Right forelimb (tissue), 1 donor: ENCODE results near the gene CDK5RAP2.
A peak's percentile ranks its signal among the peaks of the same experiment; 100 is the strongest.

Source experiments
- DNase-seq: peaks from one replicate; pipeline ENCODE4 v3.0.0-alpha.2; 2018

The CDK5RAP2 gene

GRCh38 chr9:120377268-120378159 is 202.5 kb downstream of the CDK5RAP2 start:
- no peak for DNase-seq

GRCh38 chr9:120376101-120376500 is 203.9 kb downstream of the CDK5RAP2 start:
- no peak for DNase-seq

GRCh38 chr9:120375316-120375715 is 204.7 kb downstream of the CDK5RAP2 start:
- DNase-seq = no peak

GRCh38 chr9:120374817-120375216 is 205.2 kb downstream of the CDK5RAP2 start:
- DNase-seq = no peak

- DNase-seq = no peak
These were observed 205.7 kb downstream of the CDK5RAP2 start for GRCh38 chr9:120374239-120374638.

- DNase-seq = no peak
These were observed 207.9 kb downstream of the CDK5RAP2 start for GRCh38 chr9:120372040-120372439.

GRCh38 chr9:120369608-120370220 is 210.3 kb downstream of the CDK5RAP2 start:
- DNase-seq = no peak

- DNase-seq = no peak
These were observed 211.2 kb downstream of the CDK5RAP2 start for GRCh38 chr9:120368799-120369198.

- DNase-seq = peak; percentile 65
These were observed 213.3 kb downstream of the CDK5RAP2 start for GRCh38 chr9:120366644-120367019.

- no peak for DNase-seq
These were observed 214.6 kb downstream of the CDK5RAP2 start for GRCh38 chr9:120365386-120365785.

GRCh38 chr9:120363697-120364096 is 216.3 kb downstream of the CDK5RAP2 start:
- peak; percentile 11 for DNase-seq

GRCh38 chr9:120362446-120362845 is 217.5 kb downstream of the CDK5RAP2 start:
- no peak for DNase-seq

- no peak for DNase-seq
These were observed 218.4 kb downstream of the CDK5RAP2 start for GRCh38 chr9:120361551-120361950.

GRCh38 chr9:120360510-120360909 is 219.5 kb downstream of the CDK5RAP2 start:
- no peak for DNase-seq

- DNase-seq = no peak
These were observed 219.9 kb downstream of the CDK5RAP2 start for GRCh38 chr9:120360046-120360445.

- peak; percentile 16 for DNase-seq
These were observed 221.1 kb downstream of the CDK5RAP2 start for GRCh38 chr9:120358877-120359276.

GRCh38 chr9:120353506-120353905 is 226.5 kb downstream of the CDK5RAP2 start:
- no peak for DNase-seq

GRCh38 chr9:120351106-120351505 is 228.9 kb downstream of the CDK5RAP2 start:
- DNase-seq = no peak

GRCh38 chr9:120350596-120350995 is 229.4 kb downstream of the CDK5RAP2 start:
- DNase-seq = no peak

GRCh38 chr9:120348951-120349429 is 231.0 kb downstream of the CDK5RAP2 start:
- DNase-seq = peak; percentile 63

- DNase-seq = no peak
These were observed 234.6 kb downstream of the CDK5RAP2 start for GRCh38 chr9:120345379-120345778.

GRCh38 chr9:120344230-120344629 is 235.7 kb downstream of the CDK5RAP2 start:
- DNase-seq = no peak

GRCh38 chr9:120343416-120343815 is 236.6 kb downstream of the CDK5RAP2 start:
- no peak for DNase-seq
